Measurements from ENCODE around the gene AHRR.
"Not testable (repeated sequence)": the region's sequence is repeated elsewhere in the genome, so short reads cannot be mapped to it uniquely, and the experiment has no call there.

Gene AHRR

DNA sequence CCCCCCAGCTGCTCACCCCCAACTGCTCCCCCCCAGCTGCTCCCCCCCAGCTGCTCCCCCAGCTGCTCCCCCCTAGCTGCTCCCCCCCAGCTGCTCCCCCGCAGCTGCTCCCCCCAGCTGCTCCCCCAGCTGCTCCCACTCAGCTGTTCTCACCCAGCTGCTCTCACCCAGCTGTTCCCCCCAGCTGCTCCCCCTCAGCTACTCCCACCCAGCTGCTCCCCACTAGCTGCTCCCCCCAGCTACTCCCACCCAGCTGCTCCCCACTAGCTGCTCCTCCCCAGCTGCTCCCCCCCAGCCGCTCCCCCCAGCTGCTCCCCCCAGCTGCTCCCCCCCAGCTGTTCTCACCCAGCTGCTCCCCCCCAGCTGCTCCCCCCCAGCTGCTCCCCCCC is 22.8 kb upstream of the AHRR start:
- no peaks in the 10 kb centered on the region for H3K36me3 Mint-ChIP-seq

DNA sequence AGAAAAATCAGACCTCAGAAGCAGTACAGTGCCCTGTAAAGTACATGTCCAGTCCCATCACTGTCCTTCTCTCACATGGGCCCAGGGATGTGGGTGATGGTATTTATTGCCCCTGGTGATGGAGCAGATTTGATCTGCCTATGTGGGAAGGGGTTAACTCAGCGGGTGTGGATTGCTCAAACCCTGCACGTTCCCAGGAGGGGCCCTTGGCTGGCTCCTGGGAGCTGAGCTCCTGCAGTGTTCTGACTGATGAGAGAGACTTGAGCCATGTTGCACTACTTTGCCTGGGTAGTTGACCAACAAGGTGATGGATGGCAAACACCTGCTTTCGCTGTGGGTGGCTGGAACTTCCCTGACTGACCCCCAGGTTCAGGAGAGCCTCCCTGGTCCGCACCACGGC is 21.6 kb upstream of the AHRR start:
- ATAC-seq; H3K27ac Mint-ChIP-seq; H3K9me3 Mint-ChIP-seq; DNase-seq (ENCODE audit: low spot score in 2 of 2); H3K4me3 Mint-ChIP-seq; H3K36me3 Mint-ChIP-seq: not testable (repeated sequence)
- peaks cover 38% of the 10 kb centered on the region for H3K4me1 Mint-ChIP-seq

More for the DNA sequence above, 22.8 kb upstream of the AHRR start:
- peaks cover 45% of the 10 kb centered on the region for H3K4me1 Mint-ChIP-seq
- DNase-seq (ENCODE audit: low spot score in 2 of 2) (no peak), ATAC-seq (no peak)
- no peaks in the 10 kb centered on the region for H3K9me3 Mint-ChIP-seq
- H3K4me3 Mint-ChIP-seq, result no peak overlapping the region
- no peak overlapping the region for H3K27ac Mint-ChIP-seq

DNA sequence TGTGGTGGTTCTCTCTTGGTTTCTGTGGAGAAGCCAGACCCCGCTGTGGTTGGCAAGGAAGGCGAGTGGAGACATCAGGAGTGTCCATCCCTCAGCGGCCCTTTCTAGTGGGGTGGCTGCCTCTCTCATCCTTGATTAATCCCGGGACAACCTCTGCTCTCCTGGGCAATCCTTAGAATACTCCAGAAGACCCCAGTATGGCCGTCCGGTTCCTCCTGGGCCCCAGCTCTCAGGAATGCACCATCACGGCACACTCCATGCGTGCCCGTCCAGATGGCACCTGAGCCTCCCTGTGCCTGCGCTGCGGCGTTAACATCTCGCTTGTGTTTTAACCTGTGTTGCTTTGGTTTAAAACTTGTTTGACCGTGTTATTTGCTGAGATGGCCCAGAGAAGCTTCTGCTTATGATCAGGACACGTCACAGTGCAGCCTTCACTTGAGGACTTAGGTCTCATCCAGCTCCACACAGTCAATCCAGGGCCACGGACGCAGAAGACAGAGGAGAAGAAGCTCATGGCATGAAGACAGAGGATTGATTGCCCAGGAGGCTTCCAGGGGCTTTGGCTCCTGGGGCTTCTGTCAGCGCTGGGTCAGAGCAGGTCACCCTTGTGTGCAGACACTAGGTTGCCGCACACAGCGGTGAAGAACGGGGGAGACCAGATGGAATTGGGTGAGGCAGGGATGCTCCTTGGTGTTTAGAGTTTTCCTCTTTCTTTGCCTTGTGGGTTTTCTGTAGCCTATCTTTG is 20.7 kb upstream of the AHRR start:
- DNase-seq (ENCODE audit: low spot score in 2 of 2); ATAC-seq; H3K36me3 Mint-ChIP-seq; H3K9me3 Mint-ChIP-seq; H3K4me3 Mint-ChIP-seq: not testable (repeated sequence)
- peaks cover 38% of the 10 kb centered on the region for H3K4me1 Mint-ChIP-seq
- peak overlapping the region; percentile 56 for H3K27ac Mint-ChIP-seq

DNA sequence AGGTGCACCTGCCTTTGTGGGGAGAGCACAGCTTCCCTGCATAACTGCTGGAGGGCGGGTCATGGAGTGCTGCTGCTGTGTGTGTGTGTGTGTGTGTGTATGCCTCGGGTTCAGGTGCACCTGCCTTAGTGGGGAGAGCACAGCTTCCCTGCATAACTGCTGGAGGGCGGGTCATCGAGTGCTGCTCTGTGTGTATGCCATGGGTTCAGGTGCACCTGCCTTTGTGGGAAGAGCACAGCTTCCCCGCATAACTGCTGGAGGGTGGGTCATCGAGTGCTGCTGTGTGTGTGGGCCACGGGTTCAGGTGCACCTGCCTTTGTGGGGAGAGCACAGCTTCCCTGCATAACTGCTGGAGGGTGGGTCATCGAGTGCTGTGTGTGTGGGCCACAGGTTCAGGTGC is 19.1 kb upstream of the AHRR start:
- Mint-ChIP-seq H3K36me3 (peaks cover 14% of the 10 kb centered on the region), H3K27ac (peak overlapping the region; percentile 56), H3K4me1 (peaks cover 24% of the 10 kb centered on the region)
- not testable (repeated sequence) for DNase-seq (ENCODE audit: low spot score in 2 of 2); ATAC-seq; H3K9me3 Mint-ChIP-seq; H3K4me3 Mint-ChIP-seq

DNA sequence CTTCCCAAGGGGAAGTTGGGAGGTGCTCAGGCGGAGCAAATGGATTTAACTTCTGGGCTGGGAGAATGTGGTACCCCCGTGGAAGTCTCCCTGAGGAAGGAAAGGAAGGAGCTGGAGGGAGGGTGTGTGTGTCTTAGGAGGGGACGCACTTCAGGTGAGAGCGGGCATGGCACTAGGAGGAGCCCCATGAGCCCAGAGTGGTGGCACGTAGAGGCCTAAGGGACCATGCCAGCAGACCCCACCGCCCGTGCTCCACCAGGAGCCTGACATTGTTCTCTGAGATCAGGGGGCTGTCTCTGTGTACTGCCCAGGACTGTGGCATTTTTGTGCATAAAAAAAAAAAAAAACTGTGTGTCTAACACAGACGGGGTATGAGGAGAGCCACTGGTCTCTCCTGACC is 18.5 kb upstream of the AHRR start:
- Mint-ChIP-seq H3K4me1 (peaks cover 23% of the 10 kb centered on the region), H3K9me3 (no peaks in the 10 kb centered on the region), H3K36me3 (peaks cover 20% of the 10 kb centered on the region), H3K27ac (peak overlapping the region; percentile 56), H3K4me3 (no peak overlapping the region)
- no peak for DNase-seq (ENCODE audit: low spot score in 2 of 2)
- ATAC-seq, result no peak

DNA sequence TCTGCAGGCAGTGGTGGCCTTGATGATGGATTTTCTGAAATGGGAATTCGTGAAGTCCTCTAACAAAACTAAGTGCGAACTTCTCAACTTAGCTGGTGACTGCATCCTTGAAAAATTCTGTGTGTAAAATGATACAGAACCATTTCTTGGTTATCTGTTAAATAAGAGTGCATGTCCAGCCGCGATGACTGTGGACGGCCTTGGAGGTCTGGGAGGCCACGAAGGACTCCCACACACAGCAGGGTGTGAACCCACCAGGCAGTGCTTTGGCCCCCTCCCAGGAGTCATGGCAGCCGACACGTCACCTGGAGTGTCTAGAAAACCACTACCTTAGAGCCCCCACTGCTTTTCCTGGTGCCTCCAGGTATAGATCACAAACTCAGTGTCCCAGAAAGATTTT is 17.8 kb upstream of the AHRR start:
- ATAC-seq; H3K27ac Mint-ChIP-seq; H3K9me3 Mint-ChIP-seq; H3K4me3 Mint-ChIP-seq; DNase-seq (ENCODE audit: low spot score in 2 of 2): not testable (repeated sequence)
- peaks cover 23% of the 10 kb centered on the region for H3K4me1 Mint-ChIP-seq
- peaks cover 21% of the 10 kb centered on the region for H3K36me3 Mint-ChIP-seq

DNA sequence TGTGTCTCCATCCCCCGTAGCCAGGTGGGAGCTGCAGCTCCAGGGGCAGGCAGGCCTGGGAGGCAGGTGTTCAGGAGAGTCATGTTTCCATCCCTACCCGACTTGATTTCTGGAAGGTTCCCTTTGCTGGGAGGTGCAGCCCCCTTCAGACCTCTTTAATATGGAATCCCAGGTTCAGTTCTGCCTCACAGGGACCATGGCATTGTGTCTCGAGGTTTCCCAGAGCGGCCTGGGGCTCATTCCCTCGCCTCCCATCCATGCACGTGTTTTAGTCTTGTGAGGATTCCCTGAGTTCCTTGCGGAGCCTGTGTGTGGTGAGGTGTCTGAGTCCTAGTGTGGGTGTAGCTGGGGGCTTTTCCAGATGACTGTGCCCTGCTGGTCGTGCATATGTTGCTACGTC is 16.5 kb upstream of the AHRR start:
- Mint-ChIP-seq H3K4me1 (peaks cover 23% of the 10 kb centered on the region), H3K9me3 (no peaks in the 10 kb centered on the region), H3K27ac (no peak overlapping the region), H3K36me3 (peaks cover 21% of the 10 kb centered on the region), H3K4me3 (no peak overlapping the region)
- ATAC-seq (no peak), DNase-seq (ENCODE audit: low spot score in 2 of 2) (no peak)

DNA sequence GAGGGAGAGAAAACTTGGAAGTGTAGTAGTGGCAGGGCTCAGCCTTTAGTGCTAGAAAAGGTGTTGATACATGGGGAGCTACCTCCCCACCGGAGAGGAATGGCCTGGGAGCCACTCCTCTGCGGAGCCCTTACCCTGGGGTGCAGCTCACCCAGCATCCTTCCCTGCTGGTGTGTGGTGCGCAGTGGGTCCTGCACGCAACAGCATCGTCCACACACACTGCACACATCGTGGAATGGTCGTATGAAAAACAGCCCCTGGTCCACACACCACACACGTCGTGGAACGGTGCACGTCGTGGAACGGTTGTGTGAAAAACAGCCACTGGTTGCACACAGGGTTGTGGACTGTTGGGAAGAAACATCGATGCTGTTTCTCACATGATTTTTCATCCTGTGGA is 16.1 kb upstream of the AHRR start:
- Mint-ChIP-seq H3K27ac (no peak overlapping the region), H3K9me3 (no peaks in the 10 kb centered on the region), H3K36me3 (peaks cover 21% of the 10 kb centered on the region)

DNA sequence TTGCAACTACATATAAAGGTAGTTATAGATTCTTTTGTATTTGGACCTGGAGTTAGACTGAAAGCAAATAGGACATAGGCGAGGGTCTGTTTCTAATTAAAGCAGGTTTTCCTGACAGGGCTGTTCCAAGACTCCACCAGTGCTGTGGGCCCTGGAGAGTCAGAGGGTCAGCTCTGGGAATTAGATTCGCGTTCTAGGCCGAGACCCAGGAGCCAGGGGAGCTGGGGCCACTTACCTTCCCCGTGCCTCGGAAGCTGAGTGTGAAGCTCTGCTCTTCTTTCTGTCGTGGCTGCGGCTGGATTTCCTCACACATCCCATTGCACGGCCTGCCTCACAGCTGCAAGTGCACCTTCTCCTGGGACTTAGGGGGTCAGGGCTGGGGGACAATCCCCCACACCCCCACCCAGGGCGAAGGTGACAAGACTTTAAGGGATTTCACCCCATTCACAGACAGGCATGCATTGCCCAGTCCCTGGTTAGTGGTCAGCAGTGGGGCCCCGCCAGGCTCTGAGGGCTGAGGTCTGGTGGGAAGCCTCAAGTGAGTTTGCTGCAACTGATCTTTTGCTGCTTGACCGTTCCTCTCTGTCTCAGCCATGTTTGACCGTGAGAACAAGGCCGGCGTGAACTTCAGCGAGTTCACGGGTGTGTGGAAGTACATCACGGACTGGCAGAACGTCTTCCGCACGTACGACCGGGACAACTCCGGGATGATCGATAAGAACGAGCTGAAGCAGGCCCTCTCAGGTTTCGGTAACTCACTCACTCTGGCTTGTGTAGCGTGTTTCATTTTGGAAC is 15.3 kb upstream of the AHRR start:
- no peak for DNase-seq (ENCODE audit: low spot score in 2 of 2)

More for the DNA sequence above, 16.1 kb upstream of the AHRR start:
- peaks cover 23% of the 10 kb centered on the region for H3K4me1 Mint-ChIP-seq
- H3K4me3 Mint-ChIP-seq, result no peak overlapping the region
- DNase-seq (ENCODE audit: low spot score in 2 of 2) (no peak), ATAC-seq (no peak)

DNA sequence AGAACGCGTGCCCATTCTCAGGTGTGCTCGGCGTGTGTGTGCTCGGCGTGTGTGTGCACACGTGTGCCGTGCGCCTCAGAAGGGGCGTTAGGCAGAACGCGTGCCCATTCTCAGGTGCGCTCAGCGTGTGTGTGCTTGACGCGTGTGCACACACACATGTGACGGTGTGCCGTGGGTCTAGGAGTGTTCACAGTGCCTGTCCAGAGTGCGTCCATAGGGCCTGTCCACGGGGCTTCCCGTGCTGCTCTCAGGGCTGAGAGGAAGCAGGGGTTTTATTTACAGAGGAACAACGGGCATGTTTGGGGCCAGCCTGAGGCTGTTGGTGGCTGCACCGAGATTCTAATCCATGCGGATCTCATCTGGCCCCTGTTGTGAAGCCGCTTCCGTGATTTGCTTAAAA is 14.2 kb upstream of the AHRR start:
- Mint-ChIP-seq H3K36me3 (peaks cover 36% of the 10 kb centered on the region), H3K9me3 (no peaks in the 10 kb centered on the region), H3K4me1 (peaks cover 6% of the 10 kb centered on the region), H3K4me3 (no peak overlapping the region), H3K27ac (no peak overlapping the region)
- DNase-seq (ENCODE audit: low spot score in 2 of 2) (no peak), ATAC-seq (no peak)

More for the DNA sequence above, 15.3 kb upstream of the AHRR start:
- ATAC-seq, result no peak
- Mint-ChIP-seq H3K4me1 (peaks cover 17% of the 10 kb centered on the region), H3K9me3 (no peaks in the 10 kb centered on the region), H3K27ac (no peak overlapping the region), H3K4me3 (no peak overlapping the region), H3K36me3 (peaks cover 25% of the 10 kb centered on the region)

DNA sequence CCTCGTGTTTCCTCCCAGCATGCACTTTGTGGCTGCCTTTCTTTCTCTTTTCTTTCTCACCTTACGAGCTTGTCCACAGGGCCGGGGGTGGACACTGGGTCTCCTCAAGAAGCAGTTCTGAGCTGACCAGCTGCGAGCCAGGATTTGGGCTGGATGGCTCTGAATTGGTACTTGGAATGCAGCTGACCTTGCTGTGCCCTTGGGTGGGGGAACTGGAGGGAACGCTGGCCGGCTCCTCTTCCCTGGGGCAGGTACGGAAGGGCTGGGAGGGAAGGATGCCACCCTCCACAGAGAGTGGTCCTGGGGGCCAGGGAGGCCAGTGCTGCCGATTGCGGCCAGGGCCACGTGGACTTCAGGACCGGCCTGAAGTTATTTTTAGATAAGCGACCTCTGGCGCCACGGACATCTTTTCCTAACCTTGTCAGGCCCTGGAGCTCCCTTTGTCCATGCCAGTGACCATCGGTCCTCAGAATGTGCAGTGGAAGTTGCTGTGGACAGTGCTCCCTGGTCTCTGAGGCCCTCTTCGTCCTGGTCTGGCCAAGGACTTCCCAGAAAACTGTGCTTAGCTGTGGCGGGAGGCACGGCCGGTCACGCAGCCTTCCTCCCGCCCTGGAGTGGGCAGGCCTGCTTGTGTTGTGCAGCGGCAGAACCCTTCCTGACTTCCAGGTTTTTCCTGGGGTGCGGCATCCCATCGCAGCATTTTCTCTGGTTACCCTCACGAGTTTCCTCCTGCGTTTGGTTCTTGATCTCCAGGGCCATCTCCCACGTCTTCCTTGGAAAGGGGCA is 13.5 kb upstream of the AHRR start:
- no peak overlapping the region for H3K27ac Mint-ChIP-seq

DNA sequence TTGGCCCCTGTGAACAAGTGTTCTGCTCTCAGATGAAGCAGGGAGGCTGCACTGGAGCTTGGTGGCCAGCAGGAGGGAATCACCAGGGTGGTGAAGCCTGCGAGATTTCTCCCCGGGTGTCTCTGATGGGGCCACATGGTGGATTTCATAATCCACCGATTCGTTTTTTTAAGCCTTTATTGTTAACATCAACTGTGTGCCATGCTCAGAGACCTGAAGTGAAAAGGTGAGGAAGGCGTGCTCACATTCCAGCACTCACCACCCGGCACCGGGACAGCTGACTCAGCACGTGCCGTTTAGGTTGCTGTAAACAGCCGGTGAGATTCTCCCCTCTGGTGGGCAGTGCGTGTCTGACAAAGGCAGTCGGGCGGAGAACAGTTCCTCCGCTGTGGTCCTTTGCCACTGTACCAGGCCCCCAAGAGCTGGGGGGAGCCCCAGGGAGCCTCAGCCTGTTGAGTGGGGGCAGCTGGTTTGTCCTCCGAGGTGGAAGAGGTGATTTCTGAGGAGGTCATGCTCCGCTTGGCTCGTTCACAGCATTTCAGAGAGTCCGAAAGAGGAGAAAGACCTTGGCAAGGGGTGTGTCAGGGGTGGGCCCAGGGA is 12.7 kb upstream of the AHRR start:
- no peak overlapping the region for H3K4me3 Mint-ChIP-seq
- H3K4me1 Mint-ChIP-seq, result no peaks in the 10 kb centered on the region
- no peak for DNase-seq (ENCODE audit: low spot score in 2 of 2)
- H3K36me3 Mint-ChIP-seq, result peaks cover 51% of the 10 kb centered on the region
- no peaks in the 10 kb centered on the region for H3K9me3 Mint-ChIP-seq
- H3K27ac Mint-ChIP-seq, result no peak overlapping the region
- no peak for ATAC-seq

More for the DNA sequence above, 13.5 kb upstream of the AHRR start:
- Mint-ChIP-seq H3K9me3 (no peaks in the 10 kb centered on the region), H3K4me3 (no peak overlapping the region), H3K4me1 (no peaks in the 10 kb centered on the region), H3K36me3 (peaks cover 43% of the 10 kb centered on the region)
- ATAC-seq (no peak), DNase-seq (ENCODE audit: low spot score in 2 of 2) (no peak)

DNA sequence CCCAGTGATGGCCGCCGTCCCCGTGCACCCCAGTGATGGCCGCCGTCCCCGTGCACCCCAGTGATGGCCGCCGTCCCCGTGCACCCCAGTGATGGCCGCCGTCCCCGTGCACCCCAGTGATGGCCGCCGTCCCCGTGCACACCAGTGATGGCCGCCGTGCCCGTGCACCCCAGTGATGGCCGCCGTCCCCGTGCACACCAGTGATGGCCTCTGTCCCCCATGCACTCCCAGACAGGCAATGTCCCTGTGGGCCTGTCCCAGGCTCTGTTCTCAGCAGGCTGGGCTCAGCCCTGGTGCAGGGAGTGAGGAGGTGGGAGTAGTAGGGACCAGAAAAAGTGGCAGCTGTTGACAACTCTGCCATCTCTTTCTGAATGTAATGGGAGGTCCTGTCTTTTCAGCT is 11.7 kb upstream of the AHRR start:
- not testable (repeated sequence) for H3K4me3 Mint-ChIP-seq; H3K9me3 Mint-ChIP-seq; ATAC-seq; DNase-seq (ENCODE audit: low spot score in 2 of 2); H3K27ac Mint-ChIP-seq; H3K4me1 Mint-ChIP-seq
- H3K36me3 Mint-ChIP-seq, result peaks cover 60% of the 10 kb centered on the region

DNA sequence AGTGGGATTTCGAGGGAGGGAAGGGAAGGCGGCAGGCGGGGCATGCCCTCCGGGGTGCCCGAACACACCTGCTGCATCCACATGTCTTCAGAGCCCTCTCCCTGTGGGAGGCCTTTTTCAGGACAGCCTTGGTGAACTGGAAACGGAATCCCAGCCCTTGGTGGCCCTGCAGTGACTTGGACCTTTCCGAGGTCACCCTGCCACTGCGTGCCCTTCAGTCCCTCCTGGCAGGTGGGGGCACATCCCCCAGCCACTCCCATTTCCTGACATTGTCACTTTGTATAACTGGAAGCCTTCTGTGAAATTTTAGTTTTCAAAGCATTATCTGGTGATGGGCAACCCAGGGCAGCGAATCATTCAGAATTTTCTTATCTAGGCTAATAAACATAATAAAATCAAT is 11.0 kb upstream of the AHRR start:
- ATAC-seq (no peak), DNase-seq (ENCODE audit: low spot score in 2 of 2) (no peak)
- H3K4me1 Mint-ChIP-seq, result no peaks in the 10 kb centered on the region
- no peak overlapping the region for H3K27ac Mint-ChIP-seq
- peaks cover 67% of the 10 kb centered on the region for H3K36me3 Mint-ChIP-seq
- no peak overlapping the region for H3K4me3 Mint-ChIP-seq
- no peaks in the 10 kb centered on the region for H3K9me3 Mint-ChIP-seq

DNA sequence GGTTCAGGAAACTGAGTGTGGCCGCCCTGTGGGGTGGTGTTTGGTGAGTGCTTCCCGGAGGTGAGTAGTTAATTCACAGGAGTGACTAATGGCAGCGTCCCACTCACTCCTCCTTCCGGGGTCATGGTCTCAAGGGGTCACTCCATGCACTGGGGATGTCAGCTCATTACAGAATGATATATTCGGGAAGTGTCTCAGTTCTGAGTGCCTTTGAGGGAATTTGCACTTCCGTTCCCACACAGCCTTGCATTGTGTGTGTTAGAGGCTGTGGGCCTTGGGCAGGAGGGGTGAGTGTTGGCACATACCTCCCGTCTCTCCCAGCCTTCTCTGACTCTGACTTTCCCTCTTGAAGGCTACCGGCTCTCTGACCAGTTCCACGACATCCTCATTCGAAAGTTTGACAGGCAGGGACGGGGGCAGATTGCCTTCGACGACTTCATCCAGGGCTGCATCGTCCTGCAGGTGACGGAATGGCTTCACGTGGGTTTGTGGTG is 10.5 kb upstream of the AHRR start:
- no peak for DNase-seq (ENCODE audit: low spot score in 2 of 2)
- no peak overlapping the region for H3K27ac Mint-ChIP-seq
- H3K4me1 Mint-ChIP-seq, result peaks cover under 1% of the 10 kb centered on the region
- no peak for ATAC-seq
- no peaks in the 10 kb centered on the region for H3K9me3 Mint-ChIP-seq
- H3K36me3 Mint-ChIP-seq, result peaks cover 67% of the 10 kb centered on the region
- no peak overlapping the region for H3K4me3 Mint-ChIP-seq

Measured in stimulated activated effector memory CD8-positive, alpha-beta T cell treated with anti-CD3 and anti-CD28 coated beads, Interleukin-12 subunit alpha, Interleukin-12 subunit beta, amount 100 ng/mL, for 72 hours (primary cell).